ENCODE measurements around the gene SLC6A12. TPM values are rescaled to one million over a fixed set of nuclear protein-coding genes. Genes with fewer than 3 reads are reported as not detected.
"Not testable (repeated sequence)": the region's sequence is repeated elsewhere in the genome, so short reads cannot be mapped to it uniquely, and the experiment has no call there.

Gene SLC6A12
- total RNA-seq, 2 donors from 2014 or later, result 0.16 to 2.5 TPM

DNA sequence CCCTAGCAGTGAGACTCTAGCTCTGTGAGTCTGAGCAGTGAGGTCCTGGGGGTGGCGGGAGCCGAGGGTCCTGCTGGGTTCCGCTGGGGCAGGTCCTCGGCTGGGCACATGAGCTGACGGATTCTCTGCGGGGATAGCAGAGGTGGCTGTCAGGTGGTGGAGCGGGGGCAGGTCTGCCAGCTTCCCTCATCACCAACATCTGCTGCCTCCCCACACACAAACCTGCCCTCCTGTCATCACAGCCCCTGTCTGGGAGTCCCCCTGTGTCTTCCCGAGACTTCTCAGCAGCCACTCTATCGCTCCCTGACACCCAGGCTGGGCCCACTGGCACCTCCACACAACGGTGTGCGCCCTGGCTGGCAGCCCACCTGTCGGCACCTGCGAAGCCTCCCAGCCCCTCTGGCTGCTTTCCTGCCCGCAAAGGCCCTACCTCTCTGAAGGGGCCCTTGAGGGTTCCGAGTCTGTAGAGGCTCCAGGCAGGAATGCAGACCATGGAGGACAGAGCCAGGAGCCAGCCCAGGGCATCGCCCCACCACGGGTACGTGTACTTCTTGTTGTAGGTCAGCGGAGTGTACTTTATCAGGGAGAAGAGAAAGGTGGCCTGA, 7.1 kb upstream of the SLC6A12 start:
- Histone ChIP-seq H3K9me3 (no peaks in the 10 kb centered on the region), H3K36me3 (no peaks in the 10 kb centered on the region), H3K27ac (no peak overlapping the region), H3K9ac (ENCODE audit: low read depth in 2 of 2, low read length in 2 of 2) (no peak overlapping the region), H3K4me3 (no peak overlapping the region), H3K27me3 (no peaks in the 10 kb centered on the region), H3K4me1 (no peaks in the 10 kb centered on the region)
- intact Hi-C loops (cut with DNase I), result no loop called here
- TF ChIP-seq, protein P1, sequence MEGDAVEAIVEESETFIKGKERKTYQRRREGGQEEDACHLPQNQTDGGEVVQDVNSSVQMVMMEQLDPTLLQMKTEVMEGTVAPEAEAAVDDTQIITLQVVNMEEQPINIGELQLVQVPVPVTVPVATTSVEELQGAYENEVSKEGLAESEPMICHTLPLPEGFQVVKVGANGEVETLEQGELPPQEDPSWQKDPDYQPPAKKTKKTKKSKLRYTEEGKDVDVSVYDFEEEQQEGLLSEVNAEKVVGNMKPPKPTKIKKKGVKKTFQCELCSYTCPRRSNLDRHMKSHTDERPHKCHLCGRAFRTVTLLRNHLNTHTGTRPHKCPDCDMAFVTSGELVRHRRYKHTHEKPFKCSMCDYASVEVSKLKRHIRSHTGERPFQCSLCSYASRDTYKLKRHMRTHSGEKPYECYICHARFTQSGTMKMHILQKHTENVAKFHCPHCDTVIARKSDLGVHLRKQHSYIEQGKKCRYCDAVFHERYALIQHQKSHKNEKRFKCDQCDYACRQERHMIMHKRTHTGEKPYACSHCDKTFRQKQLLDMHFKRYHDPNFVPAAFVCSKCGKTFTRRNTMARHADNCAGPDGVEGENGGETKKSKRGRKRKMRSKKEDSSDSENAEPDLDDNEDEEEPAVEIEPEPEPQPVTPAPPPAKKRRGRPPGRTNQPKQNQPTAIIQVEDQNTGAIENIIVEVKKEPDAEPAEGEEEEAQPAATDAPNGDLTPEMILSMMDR (IDR thresholded peaks at IDR 0.05), result no peak
- DNase-seq, result no peak

- no peak for DNase-seq
- Histone ChIP-seq H3K4me1 (no peaks in the 10 kb centered on the region), H3K36me3 (no peaks in the 10 kb centered on the region), H3K27ac (no peak overlapping the region), H3K9me3 (no peaks in the 10 kb centered on the region), H3K9ac (ENCODE audit: low read depth in 2 of 2, low read length in 2 of 2) (no peak overlapping the region), H3K4me3 (no peak overlapping the region), H3K27me3 (no peaks in the 10 kb centered on the region)
- intact Hi-C loops (cut with DNase I), result no loop called here
- TF ChIP-seq, protein P1 (IDR thresholded peaks at IDR 0.05), result no peak
These were observed 6.5 kb upstream of the SLC6A12 start for GRCh38 chr12:220491-220890.

DNA sequence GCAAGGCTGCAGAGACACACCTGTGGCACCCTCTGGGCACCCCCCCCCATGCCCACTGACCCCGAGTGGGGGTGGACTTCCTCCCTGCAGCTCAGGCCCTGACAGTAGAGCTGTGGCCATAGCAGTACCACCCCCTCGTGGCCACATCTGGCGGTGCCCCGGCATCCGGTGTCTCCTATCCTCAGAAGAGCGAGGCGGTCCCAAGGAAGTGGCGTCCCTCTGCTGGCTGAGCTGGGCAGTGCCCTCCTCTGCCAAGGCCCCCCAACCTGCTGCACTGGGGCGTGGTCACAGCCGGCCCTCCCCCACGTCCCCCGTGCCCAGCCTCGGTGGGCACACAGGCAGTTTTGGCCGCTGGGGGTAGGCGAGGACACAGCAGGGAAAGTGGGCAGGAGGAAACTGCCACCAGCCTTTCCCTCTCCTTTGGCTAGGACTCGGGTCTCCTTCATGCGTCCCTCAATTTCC, 6.0 kb upstream of the SLC6A12 start:
- H3K27me3 ChIP-seq, result no peaks in the 10 kb centered on the region
- H3K4me1 ChIP-seq, result no peaks in the 10 kb centered on the region
- intact Hi-C loops (cut with DNase I), result no loop called here
- H3K9ac ChIP-seq (ENCODE audit: low read depth in 2 of 2, low read length in 2 of 2), result no peak overlapping the region
- TF ChIP-seq, protein P1 (IDR thresholded peaks at IDR 0.05), result peak; percentile 66
- no peak overlapping the region for H3K4me3 ChIP-seq
- DNase-seq, result peak; percentile 79
- H3K36me3 ChIP-seq, result no peaks in the 10 kb centered on the region
- H3K27ac ChIP-seq, result no peak overlapping the region
- no peaks in the 10 kb centered on the region for H3K9me3 ChIP-seq

DNA sequence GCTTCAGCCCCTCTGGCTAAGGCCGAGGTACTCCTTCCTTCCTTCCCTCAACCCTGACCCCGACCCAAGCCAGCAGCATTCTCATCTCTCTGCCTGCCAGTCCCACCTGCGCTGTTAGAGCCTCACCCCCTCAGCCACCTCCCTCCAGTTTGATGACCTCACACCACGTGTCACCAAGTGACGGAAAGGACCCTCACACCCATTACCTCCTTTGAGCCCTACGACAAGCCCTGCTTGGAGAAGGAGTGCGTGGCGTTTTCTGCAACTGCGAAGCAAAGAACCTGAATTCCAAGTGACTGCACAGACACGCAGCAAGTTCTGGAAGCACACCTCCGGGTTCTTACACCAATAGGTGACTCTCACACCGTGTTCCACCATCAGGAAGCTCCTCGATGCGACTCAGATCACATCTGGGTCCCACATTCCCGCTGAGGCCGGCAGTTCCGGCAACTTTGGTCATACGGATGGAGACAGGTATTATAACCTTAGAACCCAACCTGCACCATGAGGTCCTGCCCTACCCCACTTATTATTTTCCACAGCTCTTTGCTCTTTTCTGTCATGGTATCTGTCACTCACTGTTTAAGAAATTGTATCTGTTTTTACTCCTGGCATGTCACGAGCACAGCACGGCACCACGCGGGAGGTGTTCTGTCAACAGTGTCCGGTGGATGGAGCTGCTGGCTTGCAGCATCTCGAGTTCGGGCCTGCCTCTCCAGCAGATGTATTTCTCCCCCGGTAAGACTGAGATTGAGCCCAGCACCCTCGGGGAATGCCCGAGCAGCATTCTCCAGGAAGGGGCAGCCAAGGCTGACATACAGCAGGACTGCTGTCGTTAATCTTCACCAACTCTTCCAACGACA, 5.0 kb upstream of the SLC6A12 start:
- no peak for DNase-seq
- intact Hi-C loops (cut with DNase I), result no loop called here
- Histone ChIP-seq H3K9ac (ENCODE audit: low read depth in 2 of 2, low read length in 2 of 2) (no peak overlapping the region), H3K27me3 (no peaks in the 10 kb centered on the region), H3K4me3 (no peak overlapping the region), H3K9me3 (no peaks in the 10 kb centered on the region), H3K27ac (no peak overlapping the region), H3K4me1 (no peaks in the 10 kb centered on the region), H3K36me3 (no peaks in the 10 kb centered on the region)
- TF ChIP-seq, protein P1 (IDR thresholded peaks at IDR 0.05), result no peak

DNA sequence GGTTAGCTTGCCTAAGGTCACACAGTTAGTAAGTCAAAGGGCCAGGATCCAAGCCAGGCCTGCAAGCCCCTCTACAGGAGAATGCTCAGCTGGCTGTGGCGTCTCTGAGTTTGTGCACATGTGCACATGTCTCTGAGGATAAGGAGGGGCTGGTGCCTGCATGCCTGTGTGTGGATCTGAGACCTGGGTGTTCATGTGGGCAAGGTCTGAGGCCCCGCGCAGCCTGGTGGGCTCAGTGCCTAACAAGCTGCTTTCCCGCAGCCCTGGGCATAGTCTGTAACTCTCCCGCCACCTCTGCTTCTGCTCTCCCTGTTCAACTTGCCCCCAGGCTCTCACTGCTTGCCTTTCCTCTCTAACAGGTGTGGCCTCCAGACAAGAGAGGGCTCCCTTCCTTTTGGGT, 4.3 kb upstream of the SLC6A12 start:
- Histone ChIP-seq H3K9me3 (no peaks in the 10 kb centered on the region), H3K4me1 (no peaks in the 10 kb centered on the region), H3K4me3 (no peak overlapping the region), H3K9ac (ENCODE audit: low read depth in 2 of 2, low read length in 2 of 2) (no peak overlapping the region), H3K27me3 (peaks cover 4% of the 10 kb centered on the region), H3K27ac (no peak overlapping the region), H3K36me3 (no peaks in the 10 kb centered on the region)
- TF ChIP-seq, protein P1 (IDR thresholded peaks at IDR 0.05), result no peak
- DNase-seq, result no peak
- intact Hi-C loops (cut with DNase I), result no loop called here

DNA sequence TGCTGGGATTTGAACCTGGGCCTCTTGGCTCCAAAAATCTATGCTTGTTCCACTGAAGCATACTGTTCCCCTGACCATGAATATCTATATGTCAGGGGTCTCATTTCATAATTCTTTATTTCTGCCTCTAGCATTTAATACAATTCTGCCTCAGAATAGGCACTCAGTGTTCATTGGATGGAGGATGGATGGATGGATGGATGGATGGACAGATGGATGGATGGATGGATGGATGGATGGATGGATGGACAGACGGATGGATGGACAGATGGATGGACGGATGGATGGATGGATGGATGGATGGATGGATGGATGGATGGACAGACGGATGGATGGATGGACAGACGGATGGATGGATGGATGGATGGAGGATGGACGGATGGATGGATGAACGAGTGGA, 3.1 kb upstream of the SLC6A12 start:
- H3K36me3 ChIP-seq; H3K4me1 ChIP-seq; intact Hi-C loops (cut with DNase I); H3K4me3 ChIP-seq; H3K9me3 ChIP-seq; H3K9ac ChIP-seq (ENCODE audit: low read depth in 2 of 2, low read length in 2 of 2); H3K27me3 ChIP-seq; DNase-seq; H3K27ac ChIP-seq: not testable (repeated sequence)
